ENCODE measurements around the gene HEPN1.

GRCh38 chr11:124884869-124885479 lies 34.1 kb upstream of the HEPN1 start:
- TF ChIP-seq SP1 (CRISPR knock-in tag; IDR thresholded peaks at IDR 0.05) (no peak), RBM39 (optimal IDR thresholded peaks at IDR 0.05; ENCODE audit: low read depth, low read length) (no peak), CTCF (IDR thresholded peaks at IDR 0.05 in 2 of 3, conservative IDR thresholded peaks at IDR 0.05 in 1 of 3; ENCODE audit: insufficient read depth in 2 of 3, low read depth in 1 of 3, low read length in 3 of 3) (no peak), ATF7 (IDR thresholded peaks at IDR 0.05) (no peak), NR2C2 (CRISPR knock-in tag; IDR thresholded peaks at IDR 0.05) (no peak), NR2C2 (tag; IDR thresholded peaks at IDR 0.05) (no peak), ETS1 (conservative IDR thresholded peaks at IDR 0.05; ENCODE audit: control insufficient read depth, low read depth, low read length) (no peak)

All from K562 (cell line).